ENCODE data around the gene GRAMD4. TPM values are rescaled to one million over a fixed set of nuclear protein-coding genes. Genes with fewer than 3 reads are reported as not detected.

GRAMD4 gene
- polyA plus RNA-seq, 2 of the 4 experiments (the other 2 are of a cell fraction) = 7.7 to 13.1 TPM

GRCh38 chr22:46635756-46636155 is 15.6 kb downstream of the GRAMD4 start:
- no peak for TF ChIP-seq TP53 (CRISPR knock-in tag; IDR thresholded peaks at IDR 0.05)
- TF ChIP-seq CEBPB (IDR thresholded peaks at IDR 0.05) = no peak
- no peak for TF ChIP-seq EP300 (IDR thresholded peaks at IDR 0.05)
- no peak for TF ChIP-seq CHD2 (IDR thresholded peaks at IDR 0.05; ENCODE audit: low read length, partially characterized antibody)
- TF ChIP-seq POLR2A (IDR thresholded peaks at IDR 0.05; ENCODE audit: low read length) = no peak
- TF ChIP-seq EHMT2 (IDR thresholded peaks at IDR 0.05; ENCODE audit: low read depth) = no peak
- TF ChIP-seq JUNB (IDR thresholded peaks at IDR 0.05) = no peak
- TF ChIP-seq GATA3 (IDR thresholded peaks at IDR 0.05; ENCODE audit: borderline replicate concordance) = no peak
- no peak for TF ChIP-seq BCL3 (IDR thresholded peaks at IDR 0.05)
- TF ChIP-seq RFX5 (IDR thresholded peaks at IDR 0.05) = no peak
- TF ChIP-seq E2F6 (IDR thresholded peaks at IDR 0.05; ENCODE audit: borderline replicate concordance, low read depth) = no peak
- no peak for TF ChIP-seq ZC3H11A (IDR thresholded peaks at IDR 0.05)
- no peak for TF ChIP-seq HEYL (CRISPR knock-in tag; IDR thresholded peaks at IDR 0.05)
- no peak for TF ChIP-seq CBX8 (IDR thresholded peaks at IDR 0.05)
- TF ChIP-seq PBX3 (IDR thresholded peaks at IDR 0.05) = no peak
- no peak for TF ChIP-seq ESRRA (IDR thresholded peaks at IDR 0.05; ENCODE audit: borderline replicate concordance, low read length)
- no peak for TF ChIP-seq MAZ (IDR thresholded peaks at IDR 0.05; ENCODE audit: borderline replicate concordance, low read depth, low read length)
- TF ChIP-seq MAX (IDR thresholded peaks at IDR 0.05) = no peak

GRCh38 chr22:46636221-46637002 is 16.2 kb downstream of the GRAMD4 start:
- ChIA-PET CTCF (interaction anchor here (0.6 kb wide), 1 partner anchor 662 kb away, joined by 3 read pairs; no protein-coding TSS in a partner anchor), POLR2A (no interaction called here)
- no peak overlapping the region for H3K4me2 ChIP-seq
- H3K9me3 ChIP-seq = no peaks in the 10 kb centered on the region
- ATAC-seq = peak; percentile 14 to 43; a peak in 4 of 6 replicates
- no peak overlapping the region for H3K4me3 ChIP-seq
- DNase-seq (ENCODE audit: low read depth in 1 of 2, low spot score in 1 of 2) = no peak
- FAIRE-seq = no peak
- no peak for TF ChIP-seq HOXA7 (CRISPR knock-in tag; IDR thresholded peaks at IDR 0.05)
- no peak for TF ChIP-seq CBX8 (IDR thresholded peaks at IDR 0.05)
- no peak for TF ChIP-seq CEBPB (IDR thresholded peaks at IDR 0.05)
- no peak for TF ChIP-seq NFE2L2 (conservative IDR thresholded peaks at IDR 0.05; ENCODE audit: low read length)
- TF ChIP-seq MYC (IDR thresholded peaks at IDR 0.05; ENCODE audit: borderline replicate concordance, low read length) = no peak
- no peak for TF ChIP-seq FOXS1 (CRISPR knock-in tag; IDR thresholded peaks at IDR 0.05)
- no peak for TF ChIP-seq RCOR1 (IDR thresholded peaks at IDR 0.05; ENCODE audit: low read depth, low read length)
- TF ChIP-seq E2F6 (IDR thresholded peaks at IDR 0.05; ENCODE audit: borderline replicate concordance, low read depth) = no peak
- WGBS (ENCODE audit: missing lambda C conversion rate) = 93% methylated on average over 14 of the region's 29 CpGs
- H3K27ac ChIP-seq = peak overlapping the region; percentile 0 to 77; a peak in 2 of 6 replicates
- peaks cover 23% of the 10 kb centered on the region for H3K4me1 ChIP-seq

More at GRCh38 chr22:46635756-46636155, 15.6 kb downstream of the GRAMD4 start:
- CTCF ChIA-PET = no interaction called here
- peak overlapping the region; percentile 77 to 84; a peak in 4 of 6 replicates for H3K27ac ChIP-seq
- ATAC-seq (peak; percentile 42 to 68; a peak in 4 of 6 replicates), FAIRE-seq (no peak), DNase-seq (ENCODE audit: low read depth in 1 of 2, low spot score in 1 of 2) (no peak)
- H3K9me3 ChIP-seq = no peaks in the 10 kb centered on the region
- peaks cover 23% of the 10 kb centered on the region for H3K4me1 ChIP-seq
- peak overlapping the region; percentile 93; the same call in 1 of the 3 replicates for H3K4me2 ChIP-seq
- H3K4me3 ChIP-seq = no peak overlapping the region
- POLR2A ChIA-PET = no interaction called here
- WGBS (ENCODE audit: missing lambda C conversion rate) = 93% methylated on average over 4 of the region's 11 CpGs
